Hematopoietic multipotent progenitor cell treated with erythropoietin and hydrocortisone succinate and interleukin-3 and kit ligand, for 8 days (in vitro differentiated cells): ENCODE data around the gene BEX3.
A peak's percentile ranks its signal among the peaks of the same experiment; 100 is the strongest.
"Not testable (repeated sequence)": the region's sequence is repeated elsewhere in the genome, so short reads cannot be mapped to it uniquely, and the experiment has no call there.

Source experiments
- DNase-seq: peaks from one replicate; pipeline ENCODE4 v3.0.0-alpha.2; 2015

Gene BEX3

DNA sequence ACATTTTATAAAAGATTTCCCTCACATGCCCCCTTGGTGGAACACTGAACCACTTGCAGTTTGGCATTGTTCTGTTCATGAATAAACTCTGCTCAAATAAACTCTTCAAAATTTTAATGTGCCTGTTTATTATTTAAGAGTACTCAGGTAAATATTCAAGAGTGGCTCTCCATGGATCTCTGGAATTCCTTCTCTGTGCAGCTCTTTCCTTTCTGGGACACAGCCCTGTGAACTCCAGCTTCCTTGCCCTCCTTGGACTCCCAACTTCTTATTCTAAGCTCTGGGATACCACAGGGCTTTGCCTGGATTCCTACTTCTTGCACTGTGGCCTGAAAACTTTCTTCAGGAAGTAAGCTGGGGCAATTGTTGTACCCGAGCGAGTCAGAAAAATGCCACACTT is 8.3 kb downstream of the BEX3 start:
- DNase-seq, result no peak

GRCh38 chrX:103385283-103385830 is 9.0 kb downstream of the BEX3 start:
- DNase-seq, result not testable (repeated sequence)

- DNase-seq, result no peak
These were observed 10.0 kb downstream of the BEX3 start for GRCh38 chrX:103386332-103386731.

- DNase-seq, result no peak
These were observed 17.1 kb downstream of the BEX3 start for GRCh38 chrX:103393487-103393886.

GRCh38 chrX:103396186-103396585 is 19.8 kb downstream of the BEX3 start:
- no peak for DNase-seq

- no peak for DNase-seq
These were observed 20.3 kb downstream of the BEX3 start for GRCh38 chrX:103396660-103397059.

- no peak for DNase-seq
These were observed 21.4 kb downstream of the BEX3 start for GRCh38 chrX:103397707-103398106.

DNA sequence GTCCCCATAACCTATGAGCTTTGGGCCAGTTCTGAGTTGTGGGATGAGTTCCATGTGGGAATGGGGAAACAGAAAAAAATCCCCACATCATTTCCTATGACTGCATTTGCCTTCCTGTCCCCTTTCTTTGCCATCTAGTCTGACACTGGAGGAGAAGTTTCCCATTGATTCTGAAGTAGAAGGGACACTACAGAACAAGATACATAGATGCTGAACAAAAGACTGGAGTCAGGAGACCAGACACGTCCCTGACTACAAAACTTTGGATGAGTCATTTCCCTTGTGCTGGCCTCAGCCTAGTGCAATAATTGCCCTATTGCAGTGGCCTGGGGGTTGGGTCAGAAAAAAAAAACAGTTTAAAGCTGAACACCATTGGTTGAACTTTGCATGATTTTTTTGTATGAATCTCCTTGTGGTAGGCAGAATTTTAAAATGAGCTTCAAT is 22.1 kb downstream of the BEX3 start:
- peak; percentile 34 for DNase-seq

DNA sequence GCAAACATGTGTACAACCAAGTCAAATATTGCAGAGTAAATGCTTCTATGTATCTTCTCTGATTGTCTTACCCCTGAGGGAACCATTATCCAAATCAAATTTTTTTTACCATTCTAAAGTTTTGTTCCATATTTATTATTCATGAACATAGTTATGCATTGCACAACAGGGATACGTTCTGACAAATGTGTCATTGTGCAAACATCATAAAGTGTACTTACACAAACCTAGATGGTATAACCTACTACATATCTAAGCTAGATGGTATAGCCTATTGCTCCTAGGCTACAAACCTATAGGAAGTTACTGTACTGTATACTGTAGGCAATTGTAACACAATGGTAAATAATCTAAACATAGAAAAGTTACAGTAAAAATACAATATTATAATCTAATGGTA is 23.4 kb downstream of the BEX3 start:
- DNase-seq, result no peak

DNA sequence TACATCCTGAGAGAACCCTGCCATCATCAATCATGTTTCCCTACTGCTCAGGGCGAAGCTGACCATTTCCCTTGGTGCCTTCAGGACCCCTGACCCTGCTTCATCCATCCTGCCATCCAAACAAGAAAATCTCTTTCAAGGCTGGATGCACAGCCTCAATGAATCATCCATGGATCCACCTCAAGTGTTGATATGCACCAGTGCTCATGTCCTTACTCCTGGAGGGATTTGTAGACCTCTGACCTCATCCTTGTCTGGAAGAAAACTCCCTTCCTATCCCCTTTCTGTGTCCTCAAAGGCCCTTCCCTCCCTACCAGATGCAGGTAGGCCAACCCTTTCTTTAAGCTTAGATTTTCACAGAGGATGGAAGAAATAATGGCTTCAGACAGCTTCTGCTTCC is 24.6 kb downstream of the BEX3 start:
- DNase-seq, result no peak

GRCh38 chrX:103404231-103405008 is 28.1 kb downstream of the BEX3 start:
- DNase-seq, result peak; percentile 82

DNA sequence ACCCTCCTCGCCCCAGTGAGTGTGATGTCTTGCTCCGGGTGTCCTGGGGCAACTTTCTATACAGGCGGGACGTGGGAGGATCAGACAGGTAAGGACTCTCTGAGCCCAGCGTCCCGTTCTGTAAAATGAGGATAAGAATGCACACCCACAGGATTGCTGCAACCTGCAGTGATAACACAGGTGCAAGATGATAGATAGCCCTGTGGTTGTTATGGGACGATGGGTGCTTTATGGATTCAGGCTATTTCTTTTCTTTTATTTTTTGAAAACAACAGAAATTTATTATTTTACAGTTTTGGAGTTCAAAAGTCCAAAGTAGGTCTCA is 28.6 kb downstream of the BEX3 start:
- peak; percentile 17 for DNase-seq

- no peak for DNase-seq
These were observed 29.9 kb downstream of the BEX3 start for GRCh38 chrX:103406256-103406655.

GRCh38 chrX:103407776-103408175 is 31.4 kb downstream of the BEX3 start:
- no peak for DNase-seq

- DNase-seq, result not testable (repeated sequence)
These were observed 35.4 kb downstream of the BEX3 start for GRCh38 chrX:103411721-103412120.

DNA sequence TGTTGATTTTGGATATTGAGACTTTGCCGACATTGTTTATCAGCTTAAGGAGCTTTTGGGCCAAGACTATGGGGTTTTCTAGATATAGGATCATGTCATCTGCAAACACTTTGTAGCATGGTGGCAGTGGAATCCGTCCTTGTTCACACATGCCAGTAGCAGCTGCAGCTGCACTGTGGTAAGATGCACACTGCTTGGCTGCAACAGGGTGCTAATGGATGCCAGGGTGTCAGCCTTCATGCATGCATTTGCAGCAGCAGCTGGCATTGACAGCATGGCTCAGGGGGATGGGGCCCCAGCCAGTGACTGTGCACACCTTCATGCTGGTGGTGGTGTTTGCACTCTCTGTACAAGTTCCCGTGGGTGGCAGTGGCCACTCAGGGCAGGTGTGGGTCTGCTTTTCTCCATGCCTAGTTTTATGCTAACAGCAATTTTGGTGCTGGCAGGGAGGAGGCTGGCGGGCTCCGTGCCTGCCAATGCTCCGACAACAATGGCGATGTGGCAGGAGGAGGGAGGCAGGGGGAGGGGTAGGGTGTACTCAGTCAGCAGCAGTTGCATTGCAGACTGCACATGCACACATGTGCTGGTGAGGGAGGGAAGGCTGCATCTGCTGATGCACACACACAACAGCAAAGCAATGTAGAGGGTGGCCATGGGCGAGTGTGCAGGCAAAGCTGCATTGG is 37.5 kb downstream of the BEX3 start:
- no peak for DNase-seq

GRCh38 chrX:103414561-103414960 is 38.2 kb downstream of the BEX3 start:
- no peak for DNase-seq

GRCh38 chrX:103415068-103415467 is 38.7 kb downstream of the BEX3 start:
- DNase-seq, result no peak

- no peak for DNase-seq
These were observed 39.2 kb downstream of the BEX3 start for GRCh38 chrX:103415528-103415927.

GRCh38 chrX:103417370-103417769 is 41.0 kb downstream of the BEX3 start:
- no peak for DNase-seq

GRCh38 chrX:103417933-103418332 is 41.6 kb downstream of the BEX3 start:
- no peak for DNase-seq

DNA sequence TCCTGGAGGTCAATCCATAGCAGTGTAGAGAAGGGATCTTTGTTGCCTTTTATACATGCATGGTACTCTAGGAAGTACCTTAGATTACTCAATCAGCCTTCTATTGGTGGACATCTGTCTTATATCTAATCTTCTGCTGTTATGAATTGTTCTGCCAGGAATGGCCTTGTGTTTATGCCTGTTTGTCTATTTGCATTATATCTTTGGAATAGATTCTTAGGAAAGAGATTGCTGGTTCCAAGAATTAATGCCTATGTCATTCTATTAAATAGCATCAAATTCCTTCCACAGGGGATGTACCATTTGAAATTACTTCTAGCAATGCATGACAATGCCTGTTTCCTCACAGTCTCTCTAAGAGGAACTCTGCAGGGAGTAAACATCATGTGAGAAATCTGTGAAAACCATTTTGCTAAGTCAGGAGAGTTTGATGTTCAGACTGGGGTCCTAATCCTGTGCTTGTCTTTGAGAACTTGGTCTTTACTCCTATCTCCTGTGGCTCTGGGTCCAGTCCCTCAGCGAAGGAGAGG is 42.5 kb downstream of the BEX3 start:
- DNase-seq, result no peak

GRCh38 chrX:103423955-103424638 is 47.8 kb downstream of the BEX3 start:
- DNase-seq, result no peak
